SK-N-SH (cell line): ENCODE results near the gene FAM47E. TPM values are rescaled to one million over a fixed set of nuclear protein-coding genes. Genes with fewer than 3 reads are reported as not detected.

Experiments
- CTCF ChIA-PET: fragments of 300-600, 350-600 bp; formaldehyde crosslinking; extraction: SDS; loops from one replicate; lab custom pipeline; 2021; lab: Yijun Ruan, JAX
- POLR2A ChIA-PET: fragments of 350-600 bp; sonication (Branson Sonifier 250); formaldehyde crosslinking; extraction: SDS; loops from one replicate; lab custom pipeline; 2020; ENCODE audit warnings: antibody characterized with exemption, inconsistent platforms; lab: Yijun Ruan, JAX
- DNase-seq: peaks from one replicate; pipeline ENCODE4 v3.0.0; 2012
- H2AFZ ChIP-seq: fragments of 200-600 bp; sonication (generic); 2 replicates; pipeline ENCODE4 v1.8.1; 2016; ENCODE audit warnings: antibody characterized with exemption, mild to moderate bottlenecking, low read depth
- H3F3A ChIP-seq: fragments of 200-600 bp; sonication (generic); replicated peaks from 2 replicates; pipeline ENCODE3; 2016; ENCODE audit warnings: antibody characterized with exemption, mild to moderate bottlenecking; ENCODE audit not compliant: insufficient read depth
- H3K27ac ChIP-seq, 2 experiments: fragments of 200-500 bp in 1 of 2; fragments of 200-600 bp in 1 of 2; sonication (Bioruptor generic) in 1 of 2; sonication (generic), shearing (Covaris generic) in 1 of 2; 2 replicates each; pipeline versions ENCODE4 v1.5.1 to v1.6.1; 2014 to 2016; ENCODE audit warnings: low read depth in 2 of 2, inconsistent platforms in 1 of 2, low read length in 1 of 2, mild to moderate bottlenecking in 1 of 2, mixed read lengths in 1 of 2
- H3K27me3 ChIP-seq: fragments of 200-600 bp; sonication (generic), shearing (Covaris generic); 2 replicates; pipeline ENCODE4 v1.6.1; 2016; ENCODE audit warnings: mixed run types; ENCODE audit not compliant: insufficient read depth
- H3K36me3 ChIP-seq, 2 experiments: fragments of 200-500 bp in 1 of 2; fragments of 200-600 bp in 1 of 2; sonication (Bioruptor generic) in 1 of 2; sonication (generic) in 1 of 2; replicated peaks in 1 of 2; 2 replicates each; pipeline versions ENCODE3 to v1.5.1; 2014 to 2016; ENCODE audit warnings: low read length in 1 of 2, mild to moderate bottlenecking in 1 of 2; ENCODE audit not compliant: insufficient read depth in 2 of 2, control insufficient read depth in 1 of 2
- H3K4me1 ChIP-seq, 2 experiments: fragments of 200-500 bp in 1 of 2; fragments of 200-600 bp in 1 of 2; sonication (Bioruptor generic) in 1 of 2; sonication (generic), shearing (Covaris generic) in 1 of 2; 2 replicates each; pipeline versions ENCODE4 v1.5.1 to v1.6.1; 2014 to 2016; ENCODE audit warnings: low read depth in 1 of 2, low read length in 1 of 2, mixed run types in 1 of 2; ENCODE audit not compliant: insufficient read depth in 2 of 2, control insufficient read depth in 1 of 2
- H3K4me2 ChIP-seq: fragments of 200-600 bp; sonication (generic), shearing (Covaris generic); 2 replicates; pipeline ENCODE4 v1.6.1; 2017; ENCODE audit warnings: mixed run types
- H3K4me3 ChIP-seq, 2 experiments: fragments of 200-500 bp in 1 of 2; fragments of 200-600 bp in 1 of 2; sonication (Bioruptor generic) in 1 of 2; sonication (generic), shearing (Covaris generic) in 1 of 2; 2 replicates each; pipeline versions ENCODE4 v1.5.1 to v1.8.1; 2014 to 2016; ENCODE audit warnings: low read depth in 2 of 2, inconsistent platforms in 1 of 2, low read length in 1 of 2, mild to moderate bottlenecking in 1 of 2, mixed read lengths in 1 of 2, moderate library complexity in 1 of 2
- H3K79me2 ChIP-seq: fragments of 200-600 bp; sonication (generic); 2 replicates; pipeline ENCODE4 v1.8.1; 2017; ENCODE audit warnings: mild to moderate bottlenecking; ENCODE audit not compliant: insufficient read depth
- H3K9ac ChIP-seq: fragments of 200-600 bp; sonication (generic); 2 replicates; pipeline ENCODE4 v1.6.1; 2017; ENCODE audit warnings: mixed run types
- H3K9me2 ChIP-seq: fragments of 200-600 bp; sonication (generic); 2 replicates; pipeline ENCODE4 v1.6.1; 2017; ENCODE audit warnings: mixed run types
- H3K9me3 ChIP-seq: fragments of 200-600 bp; sonication (generic); 2 replicates; pipeline ENCODE4 v1.6.1; 2017; ENCODE audit warnings: mixed run types, mild to moderate bottlenecking, moderate library complexity
- H4K20me1 ChIP-seq: fragments of 200-600 bp; sonication (generic); 2 replicates; pipeline ENCODE4 v1.6.1; 2017; ENCODE audit warnings: mild to moderate bottlenecking, mixed run types; ENCODE audit not compliant: insufficient read depth
- CHD2 ChIP-seq: fragments of 150-350 bp; IDR thresholded peaks from 2 replicates; pipeline ENCODE4 v1.6.1; 2018; ENCODE audit warnings: low read length; ENCODE audit not compliant: partially characterized antibody
- CTCF ChIP-seq: fragments of 200-600 bp; sonication (generic); IDR thresholded peaks from 2 replicates; pipeline ENCODE4 v1.6.1; 2017; ENCODE audit warnings: antibody characterized with exemption, mild to moderate bottlenecking, moderate library complexity
- ELF1 ChIP-seq: IDR thresholded peaks from 2 replicates; pipeline ENCODE4 v1.4.0; 2012
- FOSL2 ChIP-seq: IDR thresholded peaks from 2 replicates; pipeline ENCODE4 v1.4.0; 2012; ENCODE audit warnings: low read depth, mild to moderate bottlenecking, moderate library complexity, borderline replicate concordance
- FOXM1 ChIP-seq: IDR thresholded peaks from 2 replicates; pipeline ENCODE4 v1.4.0; 2012; ENCODE audit warnings: low read depth, mild to moderate bottlenecking
- GABPA ChIP-seq: IDR thresholded peaks from 2 replicates; pipeline ENCODE4 v1.4.0; 2012; ENCODE audit warnings: low read depth, mild to moderate bottlenecking
- GATA2 ChIP-seq: sonication (generic); formaldehyde crosslinking; IDR thresholded peaks from 2 replicates; pipeline ENCODE4 v1.5.0; 2020; ENCODE audit warnings: mild to moderate bottlenecking, missing genetic modification reagents
- IRF3 ChIP-seq: fragments of 150-350 bp; IDR thresholded peaks from 2 replicates; pipeline ENCODE4 v1.6.1; 2016; ENCODE audit warnings: mild to moderate bottlenecking, low read depth, low read length
- MAX ChIP-seq: IDR thresholded peaks from 2 replicates; pipeline ENCODE4 v1.4.0; 2012; ENCODE audit warnings: low read depth
- MEF2A ChIP-seq: IDR thresholded peaks from 2 replicates; pipeline ENCODE4 v1.4.0; 2012; ENCODE audit warnings: low read depth, borderline replicate concordance
- MXI1 ChIP-seq: IDR thresholded peaks from 2 replicates; pipeline ENCODE4 v1.6.1; 2012; ENCODE audit warnings: mild to moderate bottlenecking, low read depth, low read length, improper control_type of control experiment
- NRF1 ChIP-seq: IDR thresholded peaks from 2 replicates; pipeline ENCODE4 v1.6.1; 2012; ENCODE audit warnings: low read depth, mild to moderate bottlenecking, low read length
- POLR2AphosphoS5 ChIP-seq: IDR thresholded peaks from 2 replicates; pipeline ENCODE4 v1.6.1; 2012; ENCODE audit warnings: low read depth, low read length
- REST ChIP-seq: IDR thresholded peaks from 2 replicates; pipeline ENCODE4 v1.6.1; 2012; ENCODE audit warnings: mild to moderate bottlenecking, low read depth, low read length, moderate library complexity
- RXRA ChIP-seq: IDR thresholded peaks from 2 replicates; pipeline ENCODE4 v1.4.0; 2012; ENCODE audit warnings: low read depth, mild to moderate bottlenecking, borderline replicate concordance
- SIN3A ChIP-seq: IDR thresholded peaks from 2 replicates; pipeline ENCODE4 v1.6.1; 2012; ENCODE audit warnings: low read depth, mild to moderate bottlenecking, low read length, moderate library complexity, borderline replicate concordance
- SMC3 ChIP-seq: IDR thresholded peaks from 2 replicates; pipeline ENCODE4 v1.6.1; 2012; ENCODE audit warnings: low read depth, low read length, improper control_type of control experiment
- TAF1 ChIP-seq: IDR thresholded peaks from 2 replicates; pipeline ENCODE4 v1.6.1; 2012; ENCODE audit warnings: low read depth, mild to moderate bottlenecking, low read length, moderate library complexity, borderline replicate concordance
- TCF12 ChIP-seq: IDR thresholded peaks from 2 replicates; pipeline ENCODE4 v1.4.0; 2012
- YY1 ChIP-seq: IDR thresholded peaks from 2 replicates; pipeline ENCODE4 v1.4.0; 2012; ENCODE audit warnings: low read depth, mild to moderate bottlenecking
- WGBS: methylation state at CpG from one replicate; pipeline ENCODE4 v1.1.6; 2017; ENCODE audit warnings: low lambda C conversion rate; 5-methylcytosine and 5-hydroxymethylcytosine counted together
- polyA plus RNA-seq, 3 experiments: library from polyadenylated mRNA; depleted of rRNA; stranded (reverse); fragments of >200 nt; gene quantifications; 2 replicates each; pipeline ENCODE4 v1.2.3, GENCODE V29; 2012

FAM47E gene
- polyA plus RNA-seq, 1 of the 3 experiments (the other 2 are of a cell fraction), result 1.8 TPM

- H3K9ac ChIP-seq, result peak overlapping the region; percentile 63; the same call in 1 of the 2 replicates
- DNase-seq, result peak; percentile 64
- H3K27ac ChIP-seq, result peak overlapping the region; percentile 50 to 73; a peak in 3 of 4 replicates
- peak overlapping the region; percentile 78 for H2AFZ ChIP-seq
- peaks cover 0 to 8% of the 10 kb centered on the region in 2 experiments; a peak in 2 of 4 replicates for H3K4me1 ChIP-seq
- no peaks in the 10 kb centered on the region for H3K9me3 ChIP-seq
- H3F3A ChIP-seq, result peaks cover 5% of the 10 kb centered on the region
- peak overlapping the region; percentile 75 for H3K4me2 ChIP-seq
- H3K4me3 ChIP-seq, result peak overlapping the region; percentile 54 to 66
- H3K9me2 ChIP-seq, result no peaks in the 10 kb centered on the region
- H3K79me2 ChIP-seq, result peaks cover 20% of the 10 kb centered on the region
- WGBS, result 44% methylated on average over 9 of the region's 14 CpGs
- POLR2A ChIA-PET, result interaction anchor here (0.9 to 1.4 kb wide), 2 partner anchors 37 to 72 kb away, joined by 3 to 5 read pairs; no protein-coding TSS in a partner anchor
- H3K36me3 ChIP-seq, result peaks cover 0 to 2% of the 10 kb centered on the region in 2 experiments
- TF ChIP-seq MAX (no peak), NRF1 (no peak), IRF3 (no peak), SMC3 (no peak), FOSL2 (no peak), FOXM1 (no peak), GATA2 (no peak), REST (no peak), CHD2 (peak; percentile 5), POLR2AphosphoS5 (peak; percentile 56; the same call in 1 of the 2 replicates), MEF2A (no peak), CTCF (no peak), RXRA (no peak), SIN3A (0 out of 2 replicates have a peak, but pooled peaks have one; percentile 16), ELF1 (peak; percentile 40; the same call in 1 of the 2 replicates), YY1 (no peak), MXI1 (no peak), TAF1 (peak; percentile 56; the same call in 1 of the 2 replicates), TCF12 (no peak), GABPA (peak; percentile 60)
- TF ChIP-seq, all 33 proteins: peak for 6
- CTCF ChIA-PET, result interaction anchor here (1.2 kb wide), 1 partner anchor 12 kb away, joined by 3 read pairs; no protein-coding TSS in a partner anchor
- no peaks in the 10 kb centered on the region for H4K20me1 ChIP-seq
- H3K27me3 ChIP-seq, result no peaks in the 10 kb centered on the region
These were observed 17.4 kb upstream of the FAM47E start for GRCh38 chr4:76233967-76234678.
